PC-3 (cell line): ENCODE data around the gene ARHGAP26.

ENCODE experiments used
- CTCF ChIP-seq: fragments of 300-600 bp; sonication (generic); conservative IDR thresholded peaks from 2 replicates; pipeline ENCODE4 v1.5.1; 2017; ENCODE audit warnings: antibody characterized with exemption, low read depth, mild to moderate bottlenecking, low read length
- EZH2 ChIP-seq: fragments of 300-600 bp; sonication (generic); IDR thresholded peaks from one replicate; pipeline ENCODE4 v1.6.1; 2017; ENCODE audit warnings: antibody characterized with exemption, mild to moderate bottlenecking, low read length; ENCODE audit not compliant: unreplicated experiment
- EZH2phosphoT487 ChIP-seq: fragments of 300-600 bp; sonication (generic); IDR thresholded peaks from 2 replicates; pipeline ENCODE4 v1.6.1; 2018; ENCODE audit warnings: mild to moderate bottlenecking, antibody characterized with exemption, low read length, borderline replicate concordance

GRCh38 chr5:142844866-142845265, 74.7 kb downstream of the ARHGAP26 start:
- no peak for TF ChIP-seq CTCF
- TF ChIP-seq EZH2: no peak
- no peak for TF ChIP-seq EZH2phosphoT487
